AG09309 (cell line): ENCODE data around the gene MGAT5.

Source experiments
- DNase-seq: peaks from one replicate; pipeline ENCODE4 v3.0.0-alpha.2; 2010; ENCODE audit warnings: low read depth
- H3K4me3 ChIP-seq: 2 replicates; pipeline ENCODE4 v1.5.1; 2011; ENCODE audit warnings: mild to moderate bottlenecking, low read depth, low read length, moderate library complexity; ENCODE audit not compliant: control insufficient read depth
- TF ChIP-seq, protein P1 (sequence below): IDR thresholded peaks from 2 replicates; pipeline ENCODE4 v1.5.1; 2011; ENCODE audit warnings: mild to moderate bottlenecking, low read depth, low read length, inconsistent platforms; ENCODE audit not compliant: insufficient read depth, control insufficient read depth; ENCODE audit errors: missing control alignments

The MGAT5 gene, protein sequence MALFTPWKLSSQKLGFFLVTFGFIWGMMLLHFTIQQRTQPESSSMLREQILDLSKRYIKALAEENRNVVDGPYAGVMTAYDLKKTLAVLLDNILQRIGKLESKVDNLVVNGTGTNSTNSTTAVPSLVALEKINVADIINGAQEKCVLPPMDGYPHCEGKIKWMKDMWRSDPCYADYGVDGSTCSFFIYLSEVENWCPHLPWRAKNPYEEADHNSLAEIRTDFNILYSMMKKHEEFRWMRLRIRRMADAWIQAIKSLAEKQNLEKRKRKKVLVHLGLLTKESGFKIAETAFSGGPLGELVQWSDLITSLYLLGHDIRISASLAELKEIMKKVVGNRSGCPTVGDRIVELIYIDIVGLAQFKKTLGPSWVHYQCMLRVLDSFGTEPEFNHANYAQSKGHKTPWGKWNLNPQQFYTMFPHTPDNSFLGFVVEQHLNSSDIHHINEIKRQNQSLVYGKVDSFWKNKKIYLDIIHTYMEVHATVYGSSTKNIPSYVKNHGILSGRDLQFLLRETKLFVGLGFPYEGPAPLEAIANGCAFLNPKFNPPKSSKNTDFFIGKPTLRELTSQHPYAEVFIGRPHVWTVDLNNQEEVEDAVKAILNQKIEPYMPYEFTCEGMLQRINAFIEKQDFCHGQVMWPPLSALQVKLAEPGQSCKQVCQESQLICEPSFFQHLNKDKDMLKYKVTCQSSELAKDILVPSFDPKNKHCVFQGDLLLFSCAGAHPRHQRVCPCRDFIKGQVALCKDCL

DNA sequence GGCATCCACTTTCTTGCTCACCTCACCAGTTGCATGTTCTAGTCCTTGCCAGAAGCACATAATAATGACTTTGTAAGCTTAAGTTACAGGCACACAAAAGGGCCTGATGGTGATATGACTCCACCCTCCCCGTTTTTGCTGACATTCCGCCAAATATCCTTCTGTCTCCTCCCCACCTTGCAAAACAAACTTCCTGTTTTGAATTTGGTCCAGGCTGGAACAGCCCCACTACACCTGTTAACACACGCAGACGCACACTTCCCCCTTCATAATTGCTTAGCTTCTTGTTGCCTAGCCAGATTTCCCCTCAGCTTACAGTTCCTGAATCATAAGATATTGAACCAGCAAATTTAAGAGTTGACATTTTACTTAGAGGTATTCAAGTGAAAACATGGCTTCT lies at the start of gene MGAT5:
MGAT5 (plus strand) TSS at position 269 of the 400 bp plus-strand sequence. CDS start 332 bp downstream, outside the sequence.
- no peak for DNase-seq

DNA sequence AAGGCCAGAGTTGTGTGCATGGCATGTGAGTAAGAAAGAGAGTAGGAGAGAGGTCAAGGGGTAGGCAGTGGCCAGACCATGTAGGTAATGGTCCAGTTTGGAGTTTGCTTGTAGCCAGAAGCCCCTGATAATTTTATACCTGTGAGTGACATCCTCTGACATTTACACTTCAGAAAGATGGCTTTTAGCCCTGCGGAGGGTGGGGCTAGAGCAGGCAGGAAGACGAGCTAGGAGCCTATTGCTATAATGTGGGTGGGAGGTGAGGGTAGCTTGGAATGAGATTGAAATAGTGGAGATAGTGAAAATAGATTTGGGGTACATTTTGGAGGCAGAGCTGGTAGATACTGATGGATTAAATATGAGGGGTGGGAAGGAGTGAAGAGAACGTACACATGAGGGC lies 48.8 kb upstream of the MGAT5 start:
- H3K4me3 ChIP-seq = no peak overlapping the region
- DNase-seq = no peak
- TF ChIP-seq, protein P1, sequence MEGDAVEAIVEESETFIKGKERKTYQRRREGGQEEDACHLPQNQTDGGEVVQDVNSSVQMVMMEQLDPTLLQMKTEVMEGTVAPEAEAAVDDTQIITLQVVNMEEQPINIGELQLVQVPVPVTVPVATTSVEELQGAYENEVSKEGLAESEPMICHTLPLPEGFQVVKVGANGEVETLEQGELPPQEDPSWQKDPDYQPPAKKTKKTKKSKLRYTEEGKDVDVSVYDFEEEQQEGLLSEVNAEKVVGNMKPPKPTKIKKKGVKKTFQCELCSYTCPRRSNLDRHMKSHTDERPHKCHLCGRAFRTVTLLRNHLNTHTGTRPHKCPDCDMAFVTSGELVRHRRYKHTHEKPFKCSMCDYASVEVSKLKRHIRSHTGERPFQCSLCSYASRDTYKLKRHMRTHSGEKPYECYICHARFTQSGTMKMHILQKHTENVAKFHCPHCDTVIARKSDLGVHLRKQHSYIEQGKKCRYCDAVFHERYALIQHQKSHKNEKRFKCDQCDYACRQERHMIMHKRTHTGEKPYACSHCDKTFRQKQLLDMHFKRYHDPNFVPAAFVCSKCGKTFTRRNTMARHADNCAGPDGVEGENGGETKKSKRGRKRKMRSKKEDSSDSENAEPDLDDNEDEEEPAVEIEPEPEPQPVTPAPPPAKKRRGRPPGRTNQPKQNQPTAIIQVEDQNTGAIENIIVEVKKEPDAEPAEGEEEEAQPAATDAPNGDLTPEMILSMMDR = no peak

More for the DNA sequence above, at the start of gene MGAT5:
- TF ChIP-seq, protein P1 = no peak
- no peak within 1 kb of the TSS for H3K4me3 ChIP-seq

- no peak overlapping the region for H3K4me3 ChIP-seq
- DNase-seq = no peak
- TF ChIP-seq, protein P1 = no peak
Observed at GRCh38 chr2:134206031-134206430, 47.8 kb upstream of the MGAT5 start.

- no peak for DNase-seq
- no peak overlapping the region for H3K4me3 ChIP-seq
- TF ChIP-seq, protein P1 = no peak
Observed at GRCh38 chr2:134206573-134206972, 47.3 kb upstream of the MGAT5 start.

GRCh38 chr2:134207589-134208209 lies 46.2 kb upstream of the MGAT5 start:
- no peak overlapping the region for H3K4me3 ChIP-seq
- TF ChIP-seq, protein P1 = peak; percentile 65
- DNase-seq = no peak

- TF ChIP-seq, protein P1 = no peak
- no peak for DNase-seq
- no peak overlapping the region for H3K4me3 ChIP-seq
Observed at GRCh38 chr2:134208825-134209224, 45.0 kb upstream of the MGAT5 start.
